Measurements from ENCODE around the gene PHACTR4.
"Not testable (repeated sequence)": the region's sequence is repeated elsewhere in the genome, so short reads cannot be mapped to it uniquely, and the experiment has no call there.

The PHACTR4 gene

GRCh38 chr1:28437264-28437923 is 67.9 kb downstream of the PHACTR4 start:
- DNase-seq (ENCODE audit: low spot score) = peak; percentile 71

DNA sequence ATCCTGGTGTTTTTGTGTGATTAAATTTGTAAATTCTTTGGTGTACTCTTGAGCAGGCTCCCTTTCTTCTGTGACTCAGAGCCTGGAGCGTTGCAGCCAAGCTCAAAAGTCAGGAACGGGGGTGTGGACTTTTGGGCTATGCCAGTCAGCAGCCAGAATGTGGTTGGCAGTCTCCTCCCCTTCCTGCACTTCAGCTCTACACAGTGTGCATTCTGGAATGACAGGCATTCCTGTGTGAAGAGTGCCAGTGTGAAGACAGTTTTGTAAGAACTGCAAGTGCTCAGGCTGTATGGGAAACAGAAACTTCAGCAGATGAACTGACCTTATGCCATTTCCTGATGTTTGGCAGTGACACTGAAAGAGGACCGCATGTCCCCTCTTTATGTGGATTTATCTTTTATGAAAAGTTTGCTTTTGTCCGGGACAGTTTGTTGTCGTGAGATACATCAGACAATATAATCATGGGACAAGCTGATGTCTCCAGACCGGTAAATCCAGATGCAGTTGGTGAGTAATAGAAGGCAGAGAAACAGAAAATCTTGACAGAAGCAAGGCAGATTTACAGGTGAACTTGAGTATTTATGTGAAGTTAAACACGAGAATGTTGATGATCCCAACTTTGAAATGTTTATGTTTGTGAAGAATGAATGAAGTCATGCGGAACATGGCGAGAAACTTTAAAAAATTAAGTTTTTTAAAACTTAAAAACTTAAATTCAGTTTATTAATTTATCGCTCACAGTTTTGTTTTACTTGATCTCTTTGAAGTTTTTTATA is 68.6 kb downstream of the PHACTR4 start:
- DNase-seq (ENCODE audit: low spot score) = peak; percentile 91

- no peak for DNase-seq (ENCODE audit: low spot score)
Measured at GRCh38 chr1:28439320-28439719, 69.8 kb downstream of the PHACTR4 start.

GRCh38 chr1:28441674-28442073 is 72.1 kb downstream of the PHACTR4 start:
- no peak for DNase-seq (ENCODE audit: low spot score)

DNA sequence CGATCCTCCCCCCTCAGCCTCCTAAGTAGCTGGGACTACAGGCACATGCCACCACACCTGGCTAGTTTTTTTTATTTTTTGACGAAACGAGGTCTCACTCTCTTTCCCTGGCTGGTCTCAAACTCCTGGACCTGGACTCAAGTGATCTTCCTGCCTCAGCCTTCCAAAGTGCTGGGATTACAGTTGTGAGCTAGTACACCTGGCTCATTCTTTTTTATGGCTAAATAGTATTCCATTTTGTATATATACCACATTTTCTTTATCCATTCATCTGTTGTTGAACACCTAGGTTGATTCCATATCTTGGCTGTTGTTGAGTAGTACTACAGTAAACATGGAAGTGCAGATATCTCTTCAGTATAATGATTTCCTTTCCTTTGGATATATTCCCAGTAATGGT is 74.0 kb downstream of the PHACTR4 start:
- no peak for DNase-seq (ENCODE audit: low spot score)

- DNase-seq (ENCODE audit: low spot score) = no peak
Measured at GRCh38 chr1:28447679-28448078, 78.1 kb downstream of the PHACTR4 start.

- not testable (repeated sequence) for DNase-seq (ENCODE audit: low spot score)
Measured at GRCh38 chr1:28448094-28448611, 78.6 kb downstream of the PHACTR4 start.

DNA sequence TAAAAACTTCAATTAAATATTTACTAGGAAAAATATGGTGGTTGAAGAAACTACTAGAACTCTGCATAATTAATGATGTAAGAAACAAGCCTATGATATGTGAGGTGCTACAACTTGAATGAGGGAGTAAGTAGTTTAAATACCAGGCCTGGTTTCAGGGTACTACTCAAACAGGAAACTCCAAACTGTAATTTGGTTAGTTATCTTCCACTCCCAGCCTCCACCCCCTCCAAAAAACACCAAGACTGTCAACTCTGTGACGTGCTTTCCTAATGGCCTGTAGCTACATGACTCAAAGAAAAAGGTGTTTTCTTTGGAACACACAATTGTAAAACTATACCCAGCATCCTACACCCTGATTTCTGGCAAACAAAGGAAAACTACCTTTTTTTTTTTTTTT is 80.4 kb downstream of the PHACTR4 start:
- DNase-seq (ENCODE audit: low spot score) = no peak

GRCh38 chr1:28450561-28450960 is 81.0 kb downstream of the PHACTR4 start:
- no peak for DNase-seq (ENCODE audit: low spot score)

GRCh38 chr1:28451011-28451410 is 81.5 kb downstream of the PHACTR4 start:
- no peak for DNase-seq (ENCODE audit: low spot score)

GRCh38 chr1:28456078-28456477 is 86.5 kb downstream of the PHACTR4 start:
- no peak for DNase-seq (ENCODE audit: low spot score)

- no peak for DNase-seq (ENCODE audit: low spot score)
Measured at GRCh38 chr1:28457678-28458077, 88.1 kb downstream of the PHACTR4 start.

GRCh38 chr1:28458237-28459228 is 89.0 kb downstream of the PHACTR4 start:
- no peak for DNase-seq (ENCODE audit: low spot score)

DNA sequence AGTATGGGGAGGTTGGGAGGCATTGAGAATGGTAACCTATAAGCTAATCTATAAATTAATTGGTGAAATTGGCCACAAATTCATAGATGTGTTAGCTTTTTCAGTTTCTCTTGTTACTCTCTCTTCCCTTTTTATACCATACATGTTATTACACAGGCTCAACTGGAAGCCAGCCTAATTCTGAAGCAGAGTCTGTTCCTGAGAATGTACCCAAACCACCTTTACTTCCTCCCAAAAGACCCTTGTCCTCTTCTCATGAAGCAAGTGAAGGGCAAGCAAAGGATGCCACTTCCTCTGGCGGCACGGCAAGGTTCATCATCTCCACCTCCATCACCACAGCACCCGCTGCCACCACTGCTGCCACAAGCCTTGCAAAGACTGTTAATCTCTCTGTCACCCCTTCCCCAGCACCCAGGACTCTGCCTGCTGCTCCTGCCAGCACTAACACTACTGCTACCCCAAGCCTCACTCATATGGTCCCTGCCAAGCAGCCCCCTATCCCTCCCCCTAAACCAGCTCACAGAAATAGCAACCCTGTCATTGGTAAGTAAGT is 96.8 kb downstream of the PHACTR4 start:
- no peak for DNase-seq (ENCODE audit: low spot score)

DNA sequence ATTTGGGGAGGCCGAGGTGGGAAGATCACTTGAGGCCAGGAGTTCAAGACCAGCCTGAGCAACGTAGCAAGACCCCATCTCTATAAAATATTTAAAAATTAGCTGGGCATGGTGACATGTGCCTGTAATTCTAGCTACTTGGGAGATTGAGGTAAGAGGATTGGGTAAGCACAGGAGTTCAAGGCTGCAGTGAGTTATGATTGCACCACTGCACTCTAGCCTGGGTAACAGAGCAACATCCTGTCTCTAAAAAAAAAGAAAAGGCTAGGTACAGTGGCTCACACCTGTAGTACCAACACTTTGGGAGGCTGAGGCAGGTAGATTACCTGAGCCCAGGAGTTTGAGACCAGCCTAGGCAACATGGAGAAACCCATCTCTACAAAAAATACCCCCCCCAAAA is 100.6 kb downstream of the PHACTR4 start:
- DNase-seq (ENCODE audit: low spot score) = no peak

DNA sequence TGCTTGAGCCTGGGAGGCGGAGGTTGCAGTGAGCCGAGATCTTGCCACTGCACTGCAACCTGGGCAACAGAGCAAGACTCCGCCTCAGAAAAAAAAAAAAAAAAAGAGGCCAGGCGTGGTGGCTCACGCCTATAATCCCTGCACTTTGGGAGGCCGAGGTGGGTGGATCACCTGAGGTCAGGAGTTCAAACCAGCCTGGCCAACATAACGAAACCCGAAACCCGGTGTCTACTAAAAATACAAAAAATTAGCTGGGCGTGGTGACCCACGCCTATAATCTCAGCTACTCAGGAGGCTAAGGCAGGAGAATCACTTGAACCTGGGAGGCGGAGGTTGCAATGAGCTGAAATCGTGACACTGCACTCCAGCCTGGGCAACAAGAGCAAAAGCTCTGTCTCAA is 110.0 kb downstream of the PHACTR4 start:
- not testable (repeated sequence) for DNase-seq (ENCODE audit: low spot score)

DNA sequence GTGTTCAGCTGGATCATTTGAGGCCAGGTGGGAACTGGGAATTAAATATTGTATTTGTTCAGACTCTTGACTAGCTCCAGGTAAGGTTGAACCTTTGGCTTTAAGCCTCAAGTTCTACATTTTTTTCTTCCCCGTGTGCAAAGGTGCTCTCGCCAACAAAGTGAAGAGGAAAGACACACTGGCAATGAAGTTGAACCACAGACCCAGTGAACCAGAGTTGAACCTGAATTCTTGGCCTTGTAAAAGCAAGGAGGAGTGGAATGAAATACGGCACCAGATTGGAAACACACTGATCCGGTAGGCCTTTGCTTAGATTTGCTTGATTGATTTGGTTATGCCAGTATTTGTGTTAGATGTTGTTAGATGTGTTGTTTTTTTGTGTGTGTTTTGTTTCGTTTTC is 110.8 kb downstream of the PHACTR4 start:
- no peak for DNase-seq (ENCODE audit: low spot score)

GRCh38 chr1:28482138-28482537 is 112.6 kb downstream of the PHACTR4 start:
- DNase-seq (ENCODE audit: low spot score) = no peak

GRCh38 chr1:28482702-28483101 is 113.2 kb downstream of the PHACTR4 start:
- DNase-seq (ENCODE audit: low spot score) = no peak

- DNase-seq (ENCODE audit: low spot score) = no peak
Measured at GRCh38 chr1:28494737-28495136, 125.2 kb downstream of the PHACTR4 start.

- no peak for DNase-seq (ENCODE audit: low spot score)
Measured at GRCh38 chr1:28499553-28499952, 130.0 kb downstream of the PHACTR4 start.

- DNase-seq (ENCODE audit: low spot score) = no peak
Measured at GRCh38 chr1:28501925-28502324, 132.4 kb downstream of the PHACTR4 start.
